ENCODE data around the gene GAST. TPM values are rescaled to one million over a fixed set of nuclear protein-coding genes. Genes with fewer than 3 reads are reported as not detected.

Gene GAST
- total RNA-seq, 2 donors from 2014 or later: not detected

- no peak for ATAC-seq (replicated peaks in 1 of 2)
- Mint-ChIP-seq H3K27me3 (ENCODE audit: low read depth) (peaks cover 72% of the 10 kb centered on the region), H3K36me3 (ENCODE audit: insufficient read depth in 2 of 2) (no peaks in the 10 kb centered on the region), H3K9me3 (no peaks in the 10 kb centered on the region), H3K27ac (no peak overlapping the region), H3K4me3 (peak overlapping the region; percentile 72 to 84), H3K4me1 (ENCODE audit: low read depth) (peaks cover 17% of the 10 kb centered on the region)
- peak; percentile 8 to 30 for DNase-seq
Measured at GRCh38 chr17:41733348-41734138, 21.4 kb downstream of the GAST start.

GRCh38 chr17:41734139-41734948 lies 22.2 kb downstream of the GAST start, which contains the start of gene HAP1:
TSS of gene HAP1 (minus strand) at chr17:41734643. CDS start at chr17:41734634, 9 bp downstream.
- H3K4me3 Mint-ChIP-seq: peak within 1 kb of the TSS; percentile 72 to 84
- peaks cover 72% of the 10 kb centered on the region for H3K27me3 Mint-ChIP-seq (ENCODE audit: low read depth)
- H3K36me3 Mint-ChIP-seq (ENCODE audit: insufficient read depth in 2 of 2): no peaks in the 10 kb centered on the region
- peak; percentile 35 to 45 for DNase-seq
- H3K9me3 Mint-ChIP-seq: no peaks in the 10 kb centered on the region
- peak; percentile 32 to 33 for ATAC-seq (replicated peaks in 1 of 2)
- H3K4me1 Mint-ChIP-seq (ENCODE audit: low read depth): peaks cover 17% of the 10 kb centered on the region
- H3K27ac Mint-ChIP-seq: no peak within 1 kb of the TSS

GRCh38 chr17:41734949-41735313 lies 22.8 kb downstream of the GAST start:
- no peak for ATAC-seq (replicated peaks in 1 of 2)
- Mint-ChIP-seq H3K27me3 (ENCODE audit: low read depth) (peaks cover 67% of the 10 kb centered on the region), H3K4me1 (ENCODE audit: low read depth) (peaks cover 17% of the 10 kb centered on the region), H3K27ac (no peak overlapping the region), H3K9me3 (no peaks in the 10 kb centered on the region), H3K4me3 (peak overlapping the region; percentile 58 to 66), H3K36me3 (ENCODE audit: insufficient read depth in 2 of 2) (no peaks in the 10 kb centered on the region)
- DNase-seq: no peak

GRCh38 chr17:41735744-41736143 lies 23.6 kb downstream of the GAST start:
- no peak overlapping the region for H3K27ac Mint-ChIP-seq
- H3K4me1 Mint-ChIP-seq (ENCODE audit: low read depth): peaks cover 17% of the 10 kb centered on the region
- ATAC-seq (replicated peaks in 1 of 2) (no peak), DNase-seq (no peak)
- H3K9me3 Mint-ChIP-seq: no peaks in the 10 kb centered on the region
- no peak overlapping the region for H3K4me3 Mint-ChIP-seq
- H3K36me3 Mint-ChIP-seq (ENCODE audit: insufficient read depth in 2 of 2): no peaks in the 10 kb centered on the region
- peaks cover 59% of the 10 kb centered on the region for H3K27me3 Mint-ChIP-seq (ENCODE audit: low read depth)

GRCh38 chr17:41736983-41737679 lies 25.0 kb downstream of the GAST start:
- DNase-seq (no peak), ATAC-seq (replicated peaks in 1 of 2) (no peak)
- Mint-ChIP-seq H3K27ac (no peak overlapping the region), H3K27me3 (ENCODE audit: low read depth) (peaks cover 45% of the 10 kb centered on the region), H3K9me3 (no peaks in the 10 kb centered on the region), H3K4me1 (ENCODE audit: low read depth) (peaks cover 17% of the 10 kb centered on the region), H3K4me3 (no peak overlapping the region), H3K36me3 (ENCODE audit: insufficient read depth in 2 of 2) (no peaks in the 10 kb centered on the region)

- H3K9me3 Mint-ChIP-seq: no peaks in the 10 kb centered on the region
- H3K27ac Mint-ChIP-seq: no peak overlapping the region
- H3K4me3 Mint-ChIP-seq: no peak overlapping the region
- H3K36me3 Mint-ChIP-seq (ENCODE audit: insufficient read depth in 2 of 2): no peaks in the 10 kb centered on the region
- DNase-seq (peak in 1 of 2 donors; percentile 8), ATAC-seq (replicated peaks in 1 of 2) (peak; percentile 5 to 6)
- peaks cover 40% of the 10 kb centered on the region for H3K27me3 Mint-ChIP-seq (ENCODE audit: low read depth)
- H3K4me1 Mint-ChIP-seq (ENCODE audit: low read depth): peaks cover 17% of the 10 kb centered on the region
Measured at GRCh38 chr17:41737680-41738023, 25.5 kb downstream of the GAST start.

GRCh38 chr17:41738077-41738800 lies 26.1 kb downstream of the GAST start:
- ATAC-seq (replicated peaks in 1 of 2) (peak; percentile 93 to 94), DNase-seq (peak; percentile 86 to 88)
- H3K9me3 Mint-ChIP-seq: no peaks in the 10 kb centered on the region
- no peak overlapping the region for H3K4me3 Mint-ChIP-seq
- H3K4me1 Mint-ChIP-seq (ENCODE audit: low read depth): peaks cover 16% of the 10 kb centered on the region
- H3K27me3 Mint-ChIP-seq (ENCODE audit: low read depth): peaks cover 34% of the 10 kb centered on the region
- no peak overlapping the region for H3K27ac Mint-ChIP-seq
- H3K36me3 Mint-ChIP-seq (ENCODE audit: insufficient read depth in 2 of 2): no peaks in the 10 kb centered on the region

GRCh38 chr17:41738801-41739112 lies 26.6 kb downstream of the GAST start:
- Mint-ChIP-seq H3K9me3 (no peaks in the 10 kb centered on the region), H3K36me3 (ENCODE audit: insufficient read depth in 2 of 2) (no peaks in the 10 kb centered on the region), H3K4me3 (no peak overlapping the region), H3K27ac (no peak overlapping the region), H3K4me1 (ENCODE audit: low read depth) (peaks cover 11% of the 10 kb centered on the region), H3K27me3 (ENCODE audit: low read depth) (peaks cover 29% of the 10 kb centered on the region)
- ATAC-seq (replicated peaks in 1 of 2): no peak
- no peak for DNase-seq

GRCh38 chr17:41739661-41740352 lies 27.7 kb downstream of the GAST start:
- no peak for ATAC-seq (replicated peaks in 1 of 2)
- Mint-ChIP-seq H3K9me3 (no peaks in the 10 kb centered on the region), H3K27me3 (ENCODE audit: low read depth) (peaks cover 28% of the 10 kb centered on the region), H3K27ac (no peak overlapping the region), H3K4me1 (ENCODE audit: low read depth) (peaks cover 10% of the 10 kb centered on the region), H3K36me3 (ENCODE audit: insufficient read depth in 2 of 2) (no peaks in the 10 kb centered on the region), H3K4me3 (no peak overlapping the region)
- no peak for DNase-seq

GRCh38 chr17:41740506-41740905 lies 28.4 kb downstream of the GAST start:
- Mint-ChIP-seq H3K27me3 (ENCODE audit: low read depth) (peaks cover 22% of the 10 kb centered on the region), H3K4me1 (ENCODE audit: low read depth) (peaks cover 5% of the 10 kb centered on the region), H3K36me3 (ENCODE audit: insufficient read depth in 2 of 2) (no peaks in the 10 kb centered on the region), H3K4me3 (no peak overlapping the region), H3K9me3 (no peaks in the 10 kb centered on the region), H3K27ac (no peak overlapping the region)
- DNase-seq: no peak
- no peak for ATAC-seq (replicated peaks in 1 of 2)

- no peak overlapping the region for H3K4me3 Mint-ChIP-seq
Measured at GRCh38 chr17:41741709-41742108, 29.6 kb downstream of the GAST start.

GRCh38 chr17:41748275-41748674 lies 36.1 kb downstream of the GAST start:
- H3K4me1 Mint-ChIP-seq (ENCODE audit: low read depth): no peaks in the 10 kb centered on the region
- H3K9me3 Mint-ChIP-seq: no peaks in the 10 kb centered on the region
- H3K36me3 Mint-ChIP-seq (ENCODE audit: insufficient read depth in 2 of 2): no peaks in the 10 kb centered on the region
- DNase-seq (no peak), ATAC-seq (replicated peaks in 1 of 2) (no peak)
- H3K4me3 Mint-ChIP-seq: no peak overlapping the region
- H3K27ac Mint-ChIP-seq: no peak overlapping the region
- peaks cover 5% of the 10 kb centered on the region for H3K27me3 Mint-ChIP-seq (ENCODE audit: low read depth)

More at GRCh38 chr17:41741709-41742108, 29.6 kb downstream of the GAST start:
- H3K9me3 Mint-ChIP-seq: no peaks in the 10 kb centered on the region
- H3K36me3 Mint-ChIP-seq (ENCODE audit: insufficient read depth in 2 of 2): no peaks in the 10 kb centered on the region
- no peak overlapping the region for H3K27ac Mint-ChIP-seq
- ATAC-seq (replicated peaks in 1 of 2) (no peak), DNase-seq (no peak)
- H3K27me3 Mint-ChIP-seq (ENCODE audit: low read depth): peaks cover 14% of the 10 kb centered on the region
- peaks cover 5% of the 10 kb centered on the region for H3K4me1 Mint-ChIP-seq (ENCODE audit: low read depth)
